HG02852 (cell line): ENCODE data around the gene ZNF688.
"Not testable (repeated sequence)": the region's sequence is repeated elsewhere in the genome, so short reads cannot be mapped to it uniquely, and the experiment has no call there.

ENCODE experiments used
- ATAC-seq: cut with Tn5 transposase; IDR thresholded peaks from one replicate; pipeline ENCODE4 v1.9.1; 2021; ENCODE audit warnings: mild to moderate bottlenecking, moderate library complexity; ENCODE audit not compliant: unreplicated experiment

ZNF688 gene

DNA sequence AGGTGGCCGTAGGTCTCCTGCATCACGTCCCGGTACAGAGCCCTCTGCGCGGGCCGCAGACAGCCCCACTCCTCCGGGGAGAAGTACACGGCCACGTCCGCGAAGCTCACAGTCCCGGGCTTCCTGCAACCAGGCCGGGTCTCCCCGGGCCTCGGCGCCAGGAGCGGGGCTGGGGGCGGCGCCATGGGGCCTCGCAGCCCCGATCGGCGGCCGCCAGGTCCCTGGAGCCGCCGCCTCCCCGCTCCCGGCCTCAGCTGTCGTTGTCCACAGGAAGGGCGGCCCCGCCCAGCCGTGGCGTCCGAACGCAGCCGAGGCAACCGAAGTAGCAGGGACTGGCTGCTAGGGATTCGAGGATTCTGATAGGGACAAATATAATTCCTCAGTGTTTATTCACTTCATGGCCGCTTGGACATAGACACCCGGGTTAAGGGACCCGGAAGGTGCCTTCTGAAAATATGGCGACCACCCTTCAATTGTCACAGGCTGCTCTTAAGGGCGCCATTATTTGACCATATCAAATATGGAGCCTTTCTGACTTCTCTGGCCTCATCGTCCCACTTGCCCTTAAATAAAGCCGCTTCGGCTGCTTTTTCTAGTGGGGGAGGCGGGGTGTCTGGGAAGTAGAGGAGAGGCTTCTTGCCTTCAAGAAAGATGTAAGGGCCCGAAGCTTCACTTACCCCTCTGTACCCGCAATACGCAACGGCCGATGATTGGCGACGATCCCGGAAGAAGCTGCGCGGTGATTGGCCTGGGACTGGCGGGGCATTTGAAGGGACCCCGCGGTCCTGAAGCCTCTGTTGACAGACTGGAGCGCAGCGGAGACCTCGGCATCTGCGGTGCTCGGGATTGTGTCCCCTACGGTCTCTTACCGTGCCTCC is at the start of gene ZNF688:
Gene ZNF688, minus strand, starts transcription at position 270 of the 878 bp plus-strand sequence. Its CDS starts 85 bp downstream, at position 185.
- peak; percentile 76 for ATAC-seq

- ATAC-seq, result no peak
Measured at GRCh38 chr16:30620169-30620568, 48.7 kb upstream of the ZNF688 start.

DNA sequence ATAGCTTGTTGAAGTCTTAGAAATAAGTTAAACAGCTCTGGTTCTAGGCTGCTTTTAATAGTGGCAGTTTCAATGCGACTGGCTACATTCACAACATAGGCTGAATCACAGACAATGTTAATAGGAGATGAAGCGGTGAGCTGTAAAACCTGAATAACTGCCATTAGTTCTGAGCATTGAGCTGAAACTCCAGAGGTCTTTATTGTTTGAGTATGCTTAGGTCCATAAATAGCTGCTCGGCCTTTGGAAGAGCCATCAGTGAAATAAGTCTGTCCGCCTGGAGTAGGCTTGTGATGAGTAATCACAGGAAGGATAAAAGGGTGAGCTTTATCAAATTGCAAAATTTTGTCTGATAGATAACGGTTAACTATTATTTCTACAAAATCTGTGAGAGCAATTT is 48.1 kb upstream of the ZNF688 start:
- ATAC-seq, result no peak

DNA sequence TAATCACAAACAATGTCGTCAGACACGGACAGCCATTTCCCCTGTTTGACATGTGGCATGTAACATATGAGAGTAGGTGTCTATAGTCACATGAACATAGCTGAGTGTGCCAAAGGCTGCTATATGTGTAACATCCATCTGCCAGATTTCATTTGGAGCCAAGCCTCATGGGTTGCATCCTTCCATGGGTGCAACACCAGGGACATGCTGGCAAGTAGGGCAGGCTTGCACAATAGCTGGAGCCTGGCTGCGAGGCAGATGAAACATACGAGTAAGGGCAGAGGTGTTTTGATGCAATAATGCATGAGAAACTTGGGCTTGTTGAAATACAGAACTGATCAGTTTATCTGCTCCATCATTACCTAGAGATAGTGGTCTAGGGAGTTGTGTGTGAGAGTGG is 47.7 kb upstream of the ZNF688 start:
- no peak for ATAC-seq

GRCh38 chr16:30615358-30616091 is 44.0 kb upstream of the ZNF688 start:
- no peak for ATAC-seq

DNA sequence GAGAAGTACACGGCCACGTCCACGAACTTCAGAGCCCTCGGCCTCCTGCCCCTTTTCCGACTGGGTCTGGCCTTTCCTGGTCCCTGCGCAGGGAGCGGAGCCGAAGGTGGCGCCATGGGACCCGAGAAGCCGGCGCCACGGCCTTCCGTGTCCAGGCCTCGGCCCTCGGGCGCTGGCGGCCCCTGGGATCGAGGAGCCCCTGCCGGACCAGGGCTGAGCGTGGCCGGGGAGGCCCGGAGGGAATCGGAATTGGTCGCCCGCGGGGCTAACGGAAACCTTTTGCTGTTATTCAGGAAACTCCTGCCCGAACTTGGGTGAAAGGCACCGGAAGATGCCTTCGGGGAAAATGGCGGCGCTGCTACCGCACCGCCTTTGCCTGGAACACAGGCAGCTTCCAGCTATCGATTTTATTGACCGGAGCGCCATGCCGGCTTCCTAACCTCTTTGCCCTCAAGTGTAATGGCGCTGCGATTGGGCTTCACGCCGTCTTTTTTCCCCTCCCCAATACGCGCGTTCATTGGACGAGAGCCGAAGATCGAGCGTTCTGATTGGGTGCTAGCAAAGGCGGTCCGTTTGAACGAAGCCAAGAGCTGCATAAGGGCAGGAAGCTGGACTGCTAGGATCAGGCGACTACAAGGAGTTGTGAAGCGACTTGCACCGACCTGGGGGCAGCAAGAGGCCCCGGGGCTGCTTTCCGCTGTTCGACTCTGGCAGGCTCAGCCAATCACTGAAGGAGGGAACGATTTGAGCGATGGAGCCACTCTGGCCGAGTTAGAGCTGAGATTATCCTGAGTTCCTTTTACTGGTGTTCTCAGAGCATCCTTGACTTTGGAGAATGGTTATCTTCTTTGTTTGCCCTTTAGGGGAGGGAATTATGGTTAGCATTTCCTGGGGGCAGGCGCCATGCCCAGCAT is 38.7 kb upstream of the ZNF688 start, which contains the start of gene ZNF689:
Gene ZNF689, minus strand, starts transcription at position 464 of the 914 bp plus-strand sequence. Its CDS starts 348 bp downstream, at position 116.
- ATAC-seq, result peak; percentile 87

DNA sequence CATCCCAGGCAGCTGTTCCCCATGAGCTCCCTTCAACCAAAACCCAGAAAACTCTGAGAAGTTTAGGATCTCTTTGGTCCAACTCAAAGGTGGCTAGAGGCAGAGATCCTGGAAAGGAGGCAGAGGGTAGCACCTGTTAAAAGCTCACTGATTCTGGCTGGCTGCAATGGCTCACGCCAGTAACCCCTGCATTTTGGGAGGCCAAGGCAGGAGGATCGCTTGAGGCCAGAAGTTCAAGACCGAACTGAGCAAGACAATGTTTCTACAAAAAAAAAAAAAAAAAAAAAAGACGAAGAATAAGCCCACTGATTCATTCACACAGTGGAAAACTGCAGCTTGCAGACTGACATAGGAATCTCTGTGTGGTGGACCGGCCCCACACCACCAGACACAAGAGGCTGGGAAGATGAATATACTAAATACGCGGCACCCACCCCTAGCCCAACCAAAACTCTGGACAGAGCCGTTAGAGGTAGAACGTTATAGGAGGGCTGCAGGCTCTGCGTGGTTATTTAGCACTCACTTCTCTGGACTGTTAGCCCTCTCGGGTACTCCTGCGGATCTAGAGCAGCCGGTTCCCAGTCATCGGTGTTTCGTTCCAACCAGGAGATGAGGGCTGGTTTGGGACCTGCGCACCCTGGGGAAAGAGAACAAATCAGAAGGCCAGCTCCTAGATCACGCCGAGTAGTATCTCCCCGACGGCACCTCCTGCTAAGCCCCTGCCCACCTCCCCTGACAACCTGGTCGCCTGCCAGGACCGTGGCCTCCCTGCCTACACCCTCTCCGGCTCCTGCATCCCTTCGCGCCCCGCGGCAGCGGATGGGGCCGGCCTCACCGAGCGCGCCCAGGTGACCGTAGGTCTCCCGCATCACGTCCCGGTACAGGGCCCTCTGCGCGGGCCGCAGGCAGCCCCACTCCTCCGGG is 37.8 kb upstream of the ZNF688 start:
- ATAC-seq, result peak; percentile 29

GRCh38 chr16:30606004-30606403 is 34.5 kb upstream of the ZNF688 start:
- ATAC-seq, result no peak

DNA sequence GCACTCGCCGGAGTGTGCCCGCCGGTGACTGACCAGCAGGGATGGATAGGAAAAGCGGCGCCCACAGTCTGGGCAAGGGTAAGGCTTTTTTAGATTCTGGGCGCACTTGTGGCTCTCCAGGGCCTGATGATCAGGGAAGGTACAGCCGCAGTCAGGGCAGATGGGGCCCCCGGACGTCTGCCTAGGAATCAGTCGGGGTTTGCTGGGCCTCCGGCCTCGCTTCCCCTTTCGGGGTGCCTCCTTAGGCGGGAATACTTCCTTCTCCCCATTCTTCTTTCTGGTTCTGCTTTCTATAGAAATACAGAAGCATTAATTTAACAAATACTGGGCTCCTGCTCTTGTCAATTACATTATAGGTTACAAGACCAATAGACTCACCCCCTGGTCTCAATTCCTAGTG is 33.6 kb upstream of the ZNF688 start:
- no peak for ATAC-seq

GRCh38 chr16:30604316-30604947 is 32.9 kb upstream of the ZNF688 start:
- no peak for ATAC-seq

DNA sequence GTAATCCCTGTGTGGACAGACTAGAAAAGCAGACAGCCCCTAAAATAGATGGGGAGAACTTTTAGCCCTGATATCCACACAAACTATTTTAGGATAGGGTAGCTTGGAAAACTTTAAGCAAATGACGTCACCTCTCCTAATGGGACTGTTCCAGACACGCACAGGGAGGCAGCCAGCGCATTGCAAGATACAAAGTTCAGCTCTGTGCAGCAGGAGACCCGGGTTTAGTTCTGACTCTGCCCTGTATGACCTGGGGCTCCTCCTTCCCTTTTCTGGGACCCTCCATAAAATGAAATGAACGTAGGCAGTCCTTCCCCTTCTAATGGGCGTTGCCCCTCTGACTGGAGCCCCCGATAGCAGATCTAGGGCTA is 32.4 kb upstream of the ZNF688 start:
- no peak for ATAC-seq

- no peak for ATAC-seq
Measured at GRCh38 chr16:30602616-30603277, 31.2 kb upstream of the ZNF688 start.

DNA sequence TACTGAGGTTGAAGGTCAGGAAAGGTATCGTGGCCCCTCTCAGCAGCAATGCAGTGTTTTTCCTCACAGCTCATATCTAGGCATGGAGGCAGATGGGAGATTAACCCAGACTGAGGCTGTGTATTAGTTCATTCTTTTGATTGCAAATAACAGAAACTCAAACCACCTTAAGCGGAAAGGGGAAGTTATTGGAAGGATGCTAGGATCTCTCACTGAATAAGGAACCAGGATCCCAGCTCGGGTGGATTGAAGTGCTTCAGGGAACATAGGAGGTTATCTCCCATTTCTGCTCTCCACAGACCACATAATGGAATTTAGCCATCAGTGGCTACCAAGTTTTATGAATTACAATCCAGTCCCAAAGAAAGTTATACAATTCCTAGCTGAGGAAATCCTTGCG is 30.5 kb upstream of the ZNF688 start:
- no peak for ATAC-seq

DNA sequence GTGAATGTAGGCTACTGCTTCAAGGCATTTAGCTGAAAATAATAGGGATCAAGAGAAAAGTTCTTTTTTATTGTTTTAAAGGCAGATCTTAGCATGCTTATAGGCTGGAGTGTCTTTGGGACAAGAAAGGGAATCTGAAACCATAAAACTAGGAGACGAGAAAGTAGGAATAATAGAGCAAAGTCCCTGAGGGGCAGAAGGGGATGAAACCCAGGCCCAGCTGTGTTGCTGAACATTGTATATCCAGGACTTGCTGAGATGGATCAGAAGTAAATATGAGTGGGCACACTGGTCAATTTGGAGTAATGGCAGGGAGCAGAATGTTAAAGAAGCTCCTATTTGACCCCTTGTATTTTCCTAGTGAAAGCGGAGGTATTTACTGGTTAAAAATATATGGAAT is 29.4 kb upstream of the ZNF688 start:
- no peak for ATAC-seq

GRCh38 chr16:30600215-30600614 is 28.7 kb upstream of the ZNF688 start:
- no peak for ATAC-seq

DNA sequence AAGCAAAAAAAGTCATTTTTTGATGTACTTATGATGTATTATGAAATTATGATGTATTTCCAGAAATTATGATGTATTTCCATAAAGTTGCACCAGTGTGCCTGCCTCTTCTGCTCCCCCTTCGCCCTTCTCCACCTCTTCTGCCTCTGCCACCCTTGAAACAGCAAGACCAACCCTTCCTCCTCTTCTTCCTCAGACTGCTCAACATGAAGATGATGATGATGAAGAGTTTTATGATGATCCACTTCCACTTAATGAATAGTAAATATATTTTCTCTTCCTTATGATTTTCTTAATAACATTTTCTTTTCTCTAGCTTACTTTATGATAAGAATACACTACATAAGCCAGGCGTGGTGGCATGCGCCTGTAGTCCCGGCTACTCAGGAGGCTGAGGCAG is 21.4 kb upstream of the ZNF688 start:
- no peak for ATAC-seq

DNA sequence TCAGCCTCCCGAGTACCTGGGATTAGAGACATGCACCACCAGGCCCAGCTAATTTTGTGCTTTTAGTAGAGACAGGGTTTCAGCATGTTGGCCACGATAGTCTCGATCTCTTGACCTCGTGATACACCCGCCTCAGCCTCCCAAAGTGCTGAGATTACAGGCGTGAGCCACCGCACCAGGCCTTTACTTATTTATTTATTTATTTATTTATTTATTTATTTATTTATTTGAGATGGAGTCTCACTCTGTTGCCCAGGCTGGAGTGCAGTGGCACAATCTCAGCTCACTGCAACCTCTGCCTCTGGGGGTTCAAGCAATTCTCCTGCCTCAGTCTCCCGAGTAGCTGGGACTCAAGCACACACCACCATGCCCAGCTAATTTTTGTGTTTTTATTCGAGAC is 19.4 kb upstream of the ZNF688 start:
- not testable (repeated sequence) for ATAC-seq

- not testable (repeated sequence) for ATAC-seq
Measured at GRCh38 chr16:30589582-30589981, 18.1 kb upstream of the ZNF688 start.

GRCh38 chr16:30588651-30589050 is 17.1 kb upstream of the ZNF688 start:
- no peak for ATAC-seq
